ENCODE results near the gene COL9A3.

COL9A3 gene

GRCh38 chr20:62880935-62881661 lies 64.2 kb downstream of the COL9A3 start:
- no peak for DNase-seq (ENCODE audit: low spot score)

GRCh38 chr20:62881662-62882395 lies 65.0 kb downstream of the COL9A3 start:
- DNase-seq (ENCODE audit: low spot score): no peak

- DNase-seq (ENCODE audit: low spot score): no peak
Measured at GRCh38 chr20:62882426-62882825, 65.6 kb downstream of the COL9A3 start.

GRCh38 chr20:62884556-62884955 lies 67.7 kb downstream of the COL9A3 start:
- DNase-seq (ENCODE audit: low spot score): no peak

GRCh38 chr20:62885046-62885895 lies 68.4 kb downstream of the COL9A3 start:
- DNase-seq (ENCODE audit: low spot score): no peak

GRCh38 chr20:62885896-62886708 lies 69.3 kb downstream of the COL9A3 start:
- no peak for DNase-seq (ENCODE audit: low spot score)

- DNase-seq (ENCODE audit: low spot score): no peak
Measured at GRCh38 chr20:62886709-62887058, 69.8 kb downstream of the COL9A3 start.

- DNase-seq (ENCODE audit: low spot score): no peak
Measured at GRCh38 chr20:62887152-62887859, 70.5 kb downstream of the COL9A3 start.

GRCh38 chr20:62887860-62888239 lies 71.0 kb downstream of the COL9A3 start:
- no peak for DNase-seq (ENCODE audit: low spot score)

GRCh38 chr20:62888406-62888805 lies 71.6 kb downstream of the COL9A3 start:
- no peak for DNase-seq (ENCODE audit: low spot score)

GRCh38 chr20:62888910-62889309 lies 72.1 kb downstream of the COL9A3 start:
- DNase-seq (ENCODE audit: low spot score): no peak

GRCh38 chr20:62889411-62889810 lies 72.6 kb downstream of the COL9A3 start:
- no peak for DNase-seq (ENCODE audit: low spot score)

- no peak for DNase-seq (ENCODE audit: low spot score)
Measured at GRCh38 chr20:62889871-62890270, 73.0 kb downstream of the COL9A3 start.

GRCh38 chr20:62890444-62890843 lies 73.6 kb downstream of the COL9A3 start:
- DNase-seq (ENCODE audit: low spot score): no peak

All from LoVo (cell line).